MM.1S (cell line): ENCODE measurements around the gene ITGB3.

Experiments
- CTCF ChIP-seq: fragments of 300-600 bp; sonication (generic); IDR thresholded peaks from 2 replicates; pipeline ENCODE4 v1.5.1; 2016; ENCODE audit warnings: antibody characterized with exemption, low read length, mixed read lengths
- EZH2 ChIP-seq: fragments of 300-600 bp; sonication (generic); optimal IDR thresholded peaks from 2 replicates; pipeline ENCODE3; 2017; ENCODE audit warnings: low read depth, mild to moderate bottlenecking, antibody characterized with exemption, low read length, mixed read lengths

- TF ChIP-seq EZH2 (no peak), CTCF (no peak)
Measured at GRCh38 chr17:47225436-47225858, 28.2 kb upstream of the ITGB3 start.
